Suprapubic skin (tissue), 4 donors: ENCODE data around the gene RIMKLA. TPM values are rescaled to one million over a fixed set of nuclear protein-coding genes. Genes with fewer than 3 reads are reported as not detected.

ENCODE experiments used
- DNase-seq, 2 donors: peaks; one replicate each; pipeline ENCODE4 v3.0.0-alpha.2; 2019; ENCODE audit warnings: low spot score in 2 of 2
- H3K27ac ChIP-seq: fragments of 200-600 bp; sonication (generic); one replicate; pipeline ENCODE4 v1.5.1; 2019
- H3K27me3 ChIP-seq: fragments of 200-600 bp; sonication (generic); one replicate; pipeline ENCODE4 v1.5.1; 2019
- H3K36me3 ChIP-seq: fragments of 200-600 bp; sonication (generic); one replicate; pipeline ENCODE4 v1.5.1; 2019
- H3K4me1 ChIP-seq: fragments of 200-600 bp; sonication (generic); one replicate; pipeline ENCODE4 v1.5.1; 2019
- H3K4me3 ChIP-seq: fragments of 200-600 bp; sonication (generic); one replicate; pipeline ENCODE4 v1.5.1; 2019; ENCODE audit warnings: mild to moderate bottlenecking
- H3K9me3 ChIP-seq: fragments of 200-600 bp; sonication (generic); one replicate; pipeline ENCODE4 v1.5.1; 2019
- EP300 ChIP-seq: sonication (generic); formaldehyde crosslinking; IDR thresholded peaks from one replicate; pipeline ENCODE4 v1.6.1; 2017; ENCODE audit warnings: antibody characterized with exemption
- POLR2A ChIP-seq, 2 donors: fragments of 450-650 bp; IDR thresholded peaks; one replicate each; pipeline ENCODE4 v1.6.1; 2017; ENCODE audit warnings: antibody characterized with exemption in 2 of 2, mild to moderate bottlenecking in 2 of 2, moderate library complexity in 2 of 2
- POLR2AphosphoS5 ChIP-seq, 3 donors: sonication (generic); formaldehyde crosslinking; IDR thresholded peaks; one replicate each; pipeline ENCODE4 v1.6.1; 2017; ENCODE audit warnings: antibody characterized with exemption in 3 of 3
- WGBS: methylation state at CpG from one replicate; pipeline ENCODE4 v1.1.5; 2018; 5-methylcytosine and 5-hydroxymethylcytosine counted together
- total RNA-seq, 4 donors: library from RNA; depleted of rRNA; stranded (reverse); fragments of >200 nt; gene quantifications; one replicate each; pipeline ENCODE4 v1.1.0, GENCODE V29; 2016
- TF ChIP-seq, protein P1 (sequence below), 2 donors: fragments of 200-600 bp in 1 of 2; fragments of 450-650 bp in 1 of 2; sonication (generic) in 1 of 2; IDR thresholded peaks; one replicate each; pipeline ENCODE4 v1.5.1; 2016 to 2019; ENCODE audit warnings: antibody characterized with exemption in 2 of 2, mild to moderate bottlenecking in 1 of 2, moderate library complexity in 1 of 2

The RIMKLA gene
- total RNA-seq, 4 donors from 2014 or later = 0.11 to 0.93 (median 0.54) TPM

DNA sequence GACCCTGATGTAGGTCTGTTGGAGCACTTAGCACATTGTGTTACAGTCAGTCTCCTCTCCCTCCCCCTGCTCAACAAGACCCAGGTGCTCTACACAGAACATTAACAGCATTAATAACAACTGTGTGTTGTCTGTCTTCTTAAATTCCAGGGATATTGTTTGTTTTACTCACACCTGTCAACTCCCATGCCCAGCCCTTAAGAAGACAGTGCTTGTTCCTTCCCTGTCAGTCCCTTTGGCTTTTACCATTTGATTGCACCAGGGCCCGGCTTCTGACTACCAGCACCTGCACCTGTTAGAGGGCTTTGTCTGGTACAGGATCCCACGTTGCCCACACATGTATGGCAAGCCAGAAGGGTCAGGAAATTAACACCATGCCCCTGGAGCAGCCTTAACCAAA lies 11.7 kb downstream of the RIMKLA start:
- Histone ChIP-seq H3K9me3 (no peaks in the 10 kb centered on the region), H3K27me3 (peaks cover 3% of the 10 kb centered on the region), H3K4me1 (no peaks in the 10 kb centered on the region), H3K27ac (no peak overlapping the region), H3K4me3 (no peak overlapping the region), H3K36me3 (no peaks in the 10 kb centered on the region)
- WGBS = 50% methylated on average over 2 of the region's 2 CpGs
- TF ChIP-seq, protein P1, sequence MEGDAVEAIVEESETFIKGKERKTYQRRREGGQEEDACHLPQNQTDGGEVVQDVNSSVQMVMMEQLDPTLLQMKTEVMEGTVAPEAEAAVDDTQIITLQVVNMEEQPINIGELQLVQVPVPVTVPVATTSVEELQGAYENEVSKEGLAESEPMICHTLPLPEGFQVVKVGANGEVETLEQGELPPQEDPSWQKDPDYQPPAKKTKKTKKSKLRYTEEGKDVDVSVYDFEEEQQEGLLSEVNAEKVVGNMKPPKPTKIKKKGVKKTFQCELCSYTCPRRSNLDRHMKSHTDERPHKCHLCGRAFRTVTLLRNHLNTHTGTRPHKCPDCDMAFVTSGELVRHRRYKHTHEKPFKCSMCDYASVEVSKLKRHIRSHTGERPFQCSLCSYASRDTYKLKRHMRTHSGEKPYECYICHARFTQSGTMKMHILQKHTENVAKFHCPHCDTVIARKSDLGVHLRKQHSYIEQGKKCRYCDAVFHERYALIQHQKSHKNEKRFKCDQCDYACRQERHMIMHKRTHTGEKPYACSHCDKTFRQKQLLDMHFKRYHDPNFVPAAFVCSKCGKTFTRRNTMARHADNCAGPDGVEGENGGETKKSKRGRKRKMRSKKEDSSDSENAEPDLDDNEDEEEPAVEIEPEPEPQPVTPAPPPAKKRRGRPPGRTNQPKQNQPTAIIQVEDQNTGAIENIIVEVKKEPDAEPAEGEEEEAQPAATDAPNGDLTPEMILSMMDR (IDR thresholded peaks at IDR 0.05) = no peak
- no peak for TF ChIP-seq POLR2A (IDR thresholded peaks at IDR 0.05)
- TF ChIP-seq EP300 = no peak
- TF ChIP-seq POLR2AphosphoS5 (IDR thresholded peaks at IDR 0.05) = no peak
- DNase-seq = no peak

DNA sequence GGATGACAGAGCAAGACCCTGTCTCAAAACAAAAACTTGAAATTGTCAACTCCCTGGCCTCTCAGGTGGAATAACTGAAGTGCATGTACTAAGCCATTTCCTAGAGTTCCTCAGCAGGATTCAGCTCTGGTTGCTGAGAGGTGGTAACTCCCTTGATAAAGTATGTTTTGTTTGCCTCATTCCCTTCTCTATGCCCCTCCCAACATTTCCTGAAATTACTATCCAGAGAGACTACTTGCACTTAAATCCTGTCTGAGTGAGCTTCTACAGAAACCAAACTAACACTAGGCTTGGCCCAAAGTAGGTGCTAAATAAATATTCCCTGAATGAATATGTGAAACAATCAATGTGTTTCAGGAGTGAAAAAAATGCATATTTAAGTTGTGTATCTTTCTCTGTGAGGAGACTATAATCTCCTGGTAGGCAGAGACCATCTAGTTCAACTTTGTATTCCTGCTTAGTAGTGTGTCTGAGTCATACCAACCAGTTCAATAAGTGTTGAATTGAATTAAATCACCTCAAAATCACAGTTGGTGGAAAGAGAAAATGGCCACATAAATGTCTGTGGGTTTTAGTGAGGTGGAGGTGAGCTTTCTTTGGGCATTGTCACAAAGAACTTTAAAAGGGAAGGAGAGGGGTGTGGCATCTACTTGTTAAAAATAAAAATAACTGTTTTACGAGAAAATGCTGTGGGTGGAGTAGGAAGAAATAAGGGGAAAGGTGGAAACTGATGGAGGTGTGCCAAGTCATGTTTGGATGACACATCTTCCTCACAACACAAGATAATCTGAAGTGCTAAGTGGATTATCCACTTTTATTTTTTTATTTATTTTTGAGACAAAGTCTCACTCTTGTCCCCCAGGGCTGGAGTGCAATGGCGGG lies 12.6 kb downstream of the RIMKLA start:
- no peaks in the 10 kb centered on the region for H3K9me3 ChIP-seq
- H3K4me3 ChIP-seq = no peak overlapping the region
- WGBS = 47% methylated on average over 2 of the region's 2 CpGs
- no peaks in the 10 kb centered on the region for H3K4me1 ChIP-seq
- DNase-seq = no peak
- no peak overlapping the region for H3K27ac ChIP-seq
- peaks cover 3% of the 10 kb centered on the region for H3K27me3 ChIP-seq
- no peaks in the 10 kb centered on the region for H3K36me3 ChIP-seq
- TF ChIP-seq, protein P1 (IDR thresholded peaks at IDR 0.05) = no peak
- TF ChIP-seq POLR2AphosphoS5 (IDR thresholded peaks at IDR 0.05) = no peak
- TF ChIP-seq EP300 = no peak
- TF ChIP-seq POLR2A (IDR thresholded peaks at IDR 0.05) = no peak

DNA sequence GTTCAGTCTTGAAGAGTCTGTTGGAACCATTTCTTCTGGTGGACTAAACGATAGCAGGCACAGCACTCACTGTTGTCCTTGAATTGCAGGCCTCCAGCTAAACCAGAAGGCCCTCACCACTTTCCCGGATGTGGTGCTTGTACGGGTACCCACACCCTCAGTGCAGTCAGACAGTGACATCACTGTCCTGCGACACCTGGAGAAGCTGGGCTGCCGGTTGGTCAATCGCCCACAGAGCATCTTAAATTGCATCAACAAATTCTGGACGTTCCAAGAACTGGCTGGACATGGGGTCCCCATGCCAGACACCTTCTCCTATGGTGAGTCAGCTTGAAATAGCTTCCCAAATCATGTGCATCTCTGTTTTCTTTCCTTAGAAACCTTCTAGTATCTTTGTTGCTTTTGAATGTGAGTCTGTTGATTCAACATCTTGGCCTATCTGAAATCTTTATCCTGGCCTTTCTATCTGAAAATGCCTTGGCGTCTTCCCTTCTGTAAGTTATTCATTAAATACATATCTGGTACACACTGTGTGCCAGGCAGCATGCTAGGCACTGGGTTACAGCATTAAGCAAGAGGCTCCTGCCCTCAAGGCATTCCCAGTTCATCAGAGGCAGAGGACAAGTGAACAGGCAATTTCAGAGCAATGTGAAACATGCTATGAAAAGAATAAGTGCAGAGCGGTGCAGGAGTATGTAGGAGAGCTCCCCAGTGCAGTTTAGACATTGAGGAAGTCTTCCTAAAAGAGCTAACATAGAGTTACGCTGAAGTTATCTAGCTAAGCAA lies 18.9 kb downstream of the RIMKLA start:
- no peaks in the 10 kb centered on the region for H3K36me3 ChIP-seq
- H3K27ac ChIP-seq = no peak overlapping the region
- H3K4me3 ChIP-seq = no peak overlapping the region
- TF ChIP-seq EP300 (no peak), POLR2AphosphoS5 (IDR thresholded peaks at IDR 0.05) (no peak), POLR2A (IDR thresholded peaks at IDR 0.05) (no peak)
- TF ChIP-seq, protein P1 (IDR thresholded peaks at IDR 0.05) = no peak
- H3K27me3 ChIP-seq = no peaks in the 10 kb centered on the region
- H3K4me1 ChIP-seq = no peaks in the 10 kb centered on the region
- no peaks in the 10 kb centered on the region for H3K9me3 ChIP-seq
- 77% methylated on average over 10 of the region's 10 CpGs for WGBS
- no peak for DNase-seq

DNA sequence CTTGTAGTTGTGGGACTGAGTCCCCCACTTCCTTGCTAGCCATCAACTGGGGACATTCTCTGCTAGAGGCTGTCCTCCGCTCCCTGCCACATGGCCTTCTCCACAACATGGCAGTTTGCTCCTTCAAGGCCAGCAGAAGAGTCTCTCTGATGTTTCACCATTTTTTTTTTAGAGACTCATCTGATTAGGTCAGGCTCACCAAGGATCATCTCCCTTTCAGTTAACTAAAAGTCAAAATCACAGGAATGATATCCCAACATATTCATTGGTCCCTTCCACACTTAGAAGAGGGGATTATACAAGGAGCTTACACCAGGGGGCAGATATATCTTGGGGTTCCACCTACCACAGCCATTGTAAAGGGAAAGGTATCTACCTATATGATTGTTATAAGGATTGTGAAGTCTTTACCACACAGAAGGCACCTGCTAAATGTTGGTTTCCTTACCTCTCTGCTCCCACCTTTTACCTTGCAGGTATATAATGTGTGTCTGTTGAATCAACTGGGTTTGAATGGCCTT lies 23.3 kb downstream of the RIMKLA start:
- Histone ChIP-seq H3K4me3 (no peak overlapping the region), H3K9me3 (no peaks in the 10 kb centered on the region), H3K36me3 (no peaks in the 10 kb centered on the region), H3K27me3 (no peaks in the 10 kb centered on the region), H3K27ac (no peak overlapping the region), H3K4me1 (no peaks in the 10 kb centered on the region)
- 100% methylated on average over 1 of the region's 1 CpG for WGBS
- TF ChIP-seq POLR2A (IDR thresholded peaks at IDR 0.05) = no peak
- TF ChIP-seq, protein P1 (IDR thresholded peaks at IDR 0.05) = no peak
- TF ChIP-seq POLR2AphosphoS5 (IDR thresholded peaks at IDR 0.05) = no peak
- TF ChIP-seq EP300 = no peak
- no peak for DNase-seq
